CD14-positive monocyte (primary cell): ENCODE measurements around the gene ZNRF4. TPM values are rescaled to one million over a fixed set of nuclear protein-coding genes. Genes with fewer than 3 reads are reported as not detected.

Source experiments
- DNase-seq, 3 donors: peaks; one replicate each; pipeline ENCODE4 v3.0.0-alpha.2; 2011 to 2022
- H2AFZ ChIP-seq: 2 replicates; pipeline ENCODE4 v1.6.0; 2012; ENCODE audit warnings: mild to moderate bottlenecking, low read depth, low read length, inconsistent platforms; ENCODE audit not compliant: insufficient read depth, poor library complexity, severe bottlenecking
- H3K27ac ChIP-seq, 2 donors: 1 replicate in 1 of 2; 2 replicates in 1 of 2; pipeline ENCODE4 v1.5.1; 2012 to 2013; ENCODE audit warnings: low read length in 2 of 2, control low read depth in 1 of 2, inconsistent platforms in 1 of 2, low read depth in 1 of 2, mild to moderate bottlenecking in 1 of 2
- H3K27me3 ChIP-seq, 2 donors: one replicate each; pipeline versions ENCODE4 v1.6.0 to v1.6.1; 2011 to 2013; ENCODE audit warnings: low read length in 2 of 2; ENCODE audit not compliant: control insufficient read depth in 2 of 2, insufficient read depth in 2 of 2
- H3K36me3 ChIP-seq, 2 donors: replicated peaks in 1 of 2; 1 replicate in 1 of 2; 2 replicates in 1 of 2; pipeline versions ENCODE4 v1.5.1 to v1.6.1; 2012 to 2013; ENCODE audit warnings: low read length in 2 of 2, control low read depth in 1 of 2, inconsistent platforms in 1 of 2, mild to moderate bottlenecking in 1 of 2; ENCODE audit not compliant: insufficient read depth in 2 of 2, control insufficient read depth in 1 of 2
- H3K4me1 ChIP-seq, 2 donors: 1 replicate in 1 of 2; 2 replicates in 1 of 2; pipeline versions ENCODE4 v1.5.1 to v1.6.1; 2012 to 2013; ENCODE audit warnings: low read length in 2 of 2, control low read depth in 1 of 2, inconsistent platforms in 1 of 2, mild to moderate bottlenecking in 1 of 2, moderate library complexity in 1 of 2; ENCODE audit not compliant: insufficient read depth in 2 of 2, control insufficient read depth in 1 of 2
- H3K4me2 ChIP-seq: replicated peaks from 2 replicates; pipeline ENCODE3; 2012; ENCODE audit warnings: low read length, moderate library complexity, mild to moderate bottlenecking; ENCODE audit not compliant: poor library complexity, severe bottlenecking; ENCODE audit errors: extremely low read depth
- H3K4me3 ChIP-seq, 3 experiments: fragments of 200-600 bp in 1 of 3; sonication (generic) in 1 of 3; replicated peaks in 1 of 3; 1 replicate in 2 of 3; 2 replicates in 1 of 3; pipeline ENCODE4 v1.5.1; 2011 to 2013; ENCODE audit warnings: low read length in 3 of 3, mild to moderate bottlenecking in 3 of 3, control low read depth in 2 of 3, low read depth in 2 of 3, inconsistent platforms in 1 of 3, moderate library complexity in 1 of 3
- H3K79me2 ChIP-seq: 2 replicates; pipeline ENCODE4 v1.6.0; 2012; ENCODE audit warnings: mild to moderate bottlenecking, control low read depth, inconsistent platforms, low read length, moderate library complexity; ENCODE audit not compliant: insufficient read depth
- H3K9ac ChIP-seq: 2 replicates; pipeline ENCODE4 v1.6.0; 2017; ENCODE audit warnings: low read length, mild to moderate bottlenecking; ENCODE audit not compliant: insufficient read depth, poor library complexity, severe bottlenecking
- H3K9me3 ChIP-seq, 2 donors: replicated peaks in 1 of 2; 1 replicate in 1 of 2; 2 replicates in 1 of 2; pipeline versions ENCODE4 v1.5.1 to v1.6.1; 2012 to 2013; ENCODE audit warnings: low read length in 2 of 2, control low read depth in 1 of 2; ENCODE audit not compliant: control insufficient read depth in 1 of 2, insufficient read depth in 1 of 2
- H4K20me1 ChIP-seq: 2 replicates; pipeline ENCODE4 v1.6.0; 2012; ENCODE audit warnings: mild to moderate bottlenecking, low read length, control low read depth, moderate library complexity; ENCODE audit not compliant: insufficient read depth
- H3K27ac Mint-ChIP-seq, 7 donors: one replicate each; pipeline ENCODE4 v1.8.0; 2020; ENCODE audit warnings: mild to moderate bottlenecking in 7 of 7, mixed read lengths in 7 of 7, moderate library complexity in 6 of 7, inconsistent platforms in 2 of 7
- H3K27me3 Mint-ChIP-seq, 3 donors: one replicate each; pipeline ENCODE4 v1.8.0; 2021 to 2022; ENCODE audit warnings: low read depth in 3 of 3, mild to moderate bottlenecking in 3 of 3, mixed read lengths in 3 of 3, moderate library complexity in 3 of 3, inconsistent platforms in 1 of 3
- H3K36me3 Mint-ChIP-seq, 2 donors: one replicate each; pipeline ENCODE4 v1.8.0; 2020; ENCODE audit warnings: mixed read lengths in 2 of 2, inconsistent platforms in 1 of 2, mild to moderate bottlenecking in 1 of 2
- H3K4me1 Mint-ChIP-seq: one replicate; pipeline ENCODE4 v1.8.0; 2020; ENCODE audit warnings: mild to moderate bottlenecking, mixed read lengths
- H3K4me3 Mint-ChIP-seq, 2 donors: one replicate each; pipeline ENCODE4 v1.8.0; 2020; ENCODE audit warnings: mild to moderate bottlenecking in 2 of 2, mixed read lengths in 2 of 2, moderate library complexity in 1 of 2
- H3K9me3 Mint-ChIP-seq, 7 donors: one replicate each; pipeline ENCODE4 v1.8.0; 2020 to 2022; ENCODE audit warnings: mixed read lengths in 7 of 7, mild to moderate bottlenecking in 6 of 7, moderate library complexity in 6 of 7, inconsistent platforms in 2 of 7
- CTCF ChIP-seq: fragments of 200-600 bp; IDR thresholded peaks from one replicate; pipeline ENCODE4 v1.8.0; 2022; ENCODE audit warnings: antibody characterized with exemption, mild to moderate bottlenecking
- WGBS: methylation state at CpG from one replicate; pipeline ENCODE4 v1.1.5; 2013; ENCODE audit warnings: missing lambda C conversion rate; ENCODE audit not compliant: insufficient coverage; 5-methylcytosine and 5-hydroxymethylcytosine counted together
- intact Hi-C, 2 donors: fragments of 100-400 bp; cut with micrococcal nuclease; formaldehyde crosslinking; loops; one replicate each; pipeline versions ENCODE4 v1.15.0 to v1.15.1; 2023
- polyA plus RNA-seq, 3 donors: library from polyadenylated mRNA; depleted of rRNA in 1 of 3; unstranded in 2 of 3; stranded (reverse) in 1 of 3; fragments of 300-500 nt in 2 of 3; fragments of >200 nt in 1 of 3; fragmentation: Illumina TruSeq in 2 of 3; gene quantifications; 1 replicate in 2 of 3; 2 replicates in 1 of 3; pipeline ENCODE4 v1.2.3, GENCODE V29; 2012 to 2021

Gene ZNRF4
- polyA plus RNA-seq, 3 donors: not detected

- H3K27ac Mint-ChIP-seq: no peak overlapping the region
- Histone ChIP-seq H3K27me3 (no peaks in the 10 kb centered on the region), H3K79me2 (no peaks in the 10 kb centered on the region), H3K4me1 (no peaks in the 10 kb centered on the region), H3K4me2 (no peak overlapping the region), H3K9me3 (no peaks in the 10 kb centered on the region), H3K36me3 (no peaks in the 10 kb centered on the region), H3K9ac (no peak overlapping the region), H3K27ac (no peak overlapping the region), H2AFZ (no peak overlapping the region), H3K4me3 (no peak overlapping the region), H4K20me1 (no peaks in the 10 kb centered on the region)
- intact Hi-C loops: no loop called here
- H3K4me3 Mint-ChIP-seq: peak overlapping the region in 1 of 2 donors; percentile 11
- DNase-seq: no peak
- H3K9me3 Mint-ChIP-seq: peaks cover 0 to 3% (median 0%) of the 10 kb centered on the region in 7 donors
- no peaks in the 10 kb centered on the region for H3K36me3 Mint-ChIP-seq
- peaks cover 9 to 13% (median 11%) of the 10 kb centered on the region in 3 donors for H3K27me3 Mint-ChIP-seq
- no peaks in the 10 kb centered on the region for H3K4me1 Mint-ChIP-seq
- TF ChIP-seq CTCF: no peak
- WGBS: 74% methylated on average over 17 of the region's 29 CpGs
Measured at GRCh38 chr19:5417495-5418436, 37.5 kb upstream of the ZNRF4 start.

- no peaks in the 10 kb centered on the region for H3K9me3 ChIP-seq
- H3K27me3 ChIP-seq: no peaks in the 10 kb centered on the region
- 72% methylated on average over 6 of the region's 6 CpGs for WGBS
- intact Hi-C loops: no loop called here
- no peaks in the 10 kb centered on the region for H3K36me3 ChIP-seq
- Mint-ChIP-seq H3K27ac (no peak overlapping the region), H3K9me3 (peaks cover 0 to 3% (median 0%) of the 10 kb centered on the region in 7 donors), H3K36me3 (no peaks in the 10 kb centered on the region), H3K4me1 (no peaks in the 10 kb centered on the region), H3K27me3 (peaks cover 9 to 13% (median 11%) of the 10 kb centered on the region in 3 donors), H3K4me3 (peak overlapping the region in 1 of 2 donors; percentile 46)
- H2AFZ ChIP-seq: no peak overlapping the region
- no peak for TF ChIP-seq CTCF
- H3K27ac ChIP-seq: no peak overlapping the region
- H3K4me1 ChIP-seq: no peaks in the 10 kb centered on the region
- H3K79me2 ChIP-seq: no peaks in the 10 kb centered on the region
- H4K20me1 ChIP-seq: no peaks in the 10 kb centered on the region
- no peak overlapping the region for H3K4me3 ChIP-seq
- DNase-seq: no peak
- H3K4me2 ChIP-seq: no peak overlapping the region
- H3K9ac ChIP-seq: no peak overlapping the region
Measured at GRCh38 chr19:5418677-5419076, 36.5 kb upstream of the ZNRF4 start.
